Memory B cell (primary cell): ENCODE results near the gene PABPN1L.

ENCODE experiments used
- ATAC-seq: fragments of 150-1000 bp; cut with Tn5 transposase; 2 replicates; pipeline ENCODE4 v1.10.0; 2021; ENCODE audit warnings: low read depth, mild to moderate bottlenecking, moderate library complexity
- DNase-seq, 2 donors: peaks; one replicate each; pipeline ENCODE4 v3.0.0; 2022; ENCODE audit warnings: low spot score in 2 of 2
- H3K27ac Mint-ChIP-seq: one replicate; pipeline ENCODE4 v1.8.0; 2022; ENCODE audit warnings: mild to moderate bottlenecking, moderate library complexity, mixed read lengths
- H3K27me3 Mint-ChIP-seq: one replicate; pipeline ENCODE4 v1.8.0; 2022; ENCODE audit warnings: mixed read lengths
- H3K36me3 Mint-ChIP-seq: one replicate; pipeline ENCODE4 v1.8.0; 2022; ENCODE audit warnings: mild to moderate bottlenecking, mixed read lengths
- H3K4me1 Mint-ChIP-seq: one replicate; pipeline ENCODE4 v1.8.0; 2022; ENCODE audit warnings: mixed read lengths
- H3K4me3 Mint-ChIP-seq: one replicate; pipeline ENCODE4 v1.8.0; 2022; ENCODE audit warnings: mild to moderate bottlenecking, moderate library complexity, mixed read lengths
- H3K9me3 Mint-ChIP-seq: one replicate; pipeline ENCODE4 v1.8.0; 2022; ENCODE audit warnings: mixed read lengths

PABPN1L gene

GRCh38 chr16:88872650-88873331, 6.3 kb upstream of the PABPN1L start:
- ATAC-seq (no peak), DNase-seq (no peak)
- peaks cover 6% of the 10 kb centered on the region for H3K27me3 Mint-ChIP-seq
- H3K36me3 Mint-ChIP-seq: peaks cover 20% of the 10 kb centered on the region
- H3K4me1 Mint-ChIP-seq: peaks cover 9% of the 10 kb centered on the region
- no peaks in the 10 kb centered on the region for H3K9me3 Mint-ChIP-seq
- peak overlapping the region; percentile 76 for H3K27ac Mint-ChIP-seq
- H3K4me3 Mint-ChIP-seq: no peak overlapping the region

- ATAC-seq (no peak), DNase-seq (no peak)
- H3K4me1 Mint-ChIP-seq: peaks cover 10% of the 10 kb centered on the region
- H3K4me3 Mint-ChIP-seq: no peak overlapping the region
- H3K9me3 Mint-ChIP-seq: no peaks in the 10 kb centered on the region
- H3K36me3 Mint-ChIP-seq: peaks cover 16% of the 10 kb centered on the region
- no peak overlapping the region for H3K27ac Mint-ChIP-seq
- peaks cover 6% of the 10 kb centered on the region for H3K27me3 Mint-ChIP-seq
Observed at GRCh38 chr16:88871730-88872416, 5.4 kb upstream of the PABPN1L start.

GRCh38 chr16:88871349-88871702, 4.9 kb upstream of the PABPN1L start:
- H3K4me3 Mint-ChIP-seq: peak overlapping the region; percentile 47
- peaks cover 8% of the 10 kb centered on the region for H3K27me3 Mint-ChIP-seq
- H3K27ac Mint-ChIP-seq: peak overlapping the region; percentile 86
- H3K36me3 Mint-ChIP-seq: peaks cover 13% of the 10 kb centered on the region
- DNase-seq (no peak), ATAC-seq (peak; percentile 14)
- no peaks in the 10 kb centered on the region for H3K9me3 Mint-ChIP-seq
- H3K4me1 Mint-ChIP-seq: peaks cover 12% of the 10 kb centered on the region

- Mint-ChIP-seq H3K36me3 (peaks cover 10% of the 10 kb centered on the region), H3K27ac (peak overlapping the region; percentile 86), H3K27me3 (peaks cover 8% of the 10 kb centered on the region), H3K4me3 (peak overlapping the region; percentile 67), H3K4me1 (peaks cover 12% of the 10 kb centered on the region), H3K9me3 (no peaks in the 10 kb centered on the region)
- DNase-seq: peak; percentile 31 to 34
- ATAC-seq: peak; percentile 67
Observed at GRCh38 chr16:88870608-88871348, 4.3 kb upstream of the PABPN1L start.

- no peak for ATAC-seq
- no peak overlapping the region for H3K4me3 Mint-ChIP-seq
- peaks cover 12% of the 10 kb centered on the region for H3K4me1 Mint-ChIP-seq
- peaks cover 3% of the 10 kb centered on the region for H3K36me3 Mint-ChIP-seq
- H3K9me3 Mint-ChIP-seq: no peaks in the 10 kb centered on the region
- DNase-seq: no peak
- no peak overlapping the region for H3K27ac Mint-ChIP-seq
- H3K27me3 Mint-ChIP-seq: peaks cover 8% of the 10 kb centered on the region
Observed at GRCh38 chr16:88869673-88869980, 3.2 kb upstream of the PABPN1L start.

- Mint-ChIP-seq H3K9me3 (no peaks in the 10 kb centered on the region), H3K27me3 (peaks cover 8% of the 10 kb centered on the region), H3K27ac (no peak overlapping the region), H3K36me3 (peaks cover 2% of the 10 kb centered on the region), H3K4me3 (no peak overlapping the region), H3K4me1 (peaks cover 12% of the 10 kb centered on the region)
- no peak for ATAC-seq
- no peak for DNase-seq
Observed at GRCh38 chr16:88868974-88869672, 2.7 kb upstream of the PABPN1L start.

GRCh38 chr16:88867581-88868246, 1.3 kb upstream of the PABPN1L start:
- peaks cover 12% of the 10 kb centered on the region for H3K4me1 Mint-ChIP-seq
- DNase-seq (no peak), ATAC-seq (no peak)
- H3K27ac Mint-ChIP-seq: no peak overlapping the region
- peaks cover 8% of the 10 kb centered on the region for H3K27me3 Mint-ChIP-seq
- no peaks in the 10 kb centered on the region for H3K9me3 Mint-ChIP-seq
- H3K36me3 Mint-ChIP-seq: no peaks in the 10 kb centered on the region
- H3K4me3 Mint-ChIP-seq: no peak overlapping the region

- DNase-seq: no peak
- peaks cover 2% of the 10 kb centered on the region for H3K36me3 Mint-ChIP-seq
- H3K27me3 Mint-ChIP-seq: peaks cover 5% of the 10 kb centered on the region
- no peak overlapping the region for H3K27ac Mint-ChIP-seq
- peaks cover 6% of the 10 kb centered on the region for H3K4me1 Mint-ChIP-seq
- no peak for ATAC-seq
- H3K9me3 Mint-ChIP-seq: no peaks in the 10 kb centered on the region
- H3K4me3 Mint-ChIP-seq: no peak overlapping the region
Observed at GRCh38 chr16:88865742-88866141, 718 bp downstream of the PABPN1L start.

- Mint-ChIP-seq H3K9me3 (no peaks in the 10 kb centered on the region), H3K36me3 (peaks cover 2% of the 10 kb centered on the region), H3K27ac (no peak overlapping the region), H3K4me1 (peaks cover 3% of the 10 kb centered on the region), H3K27me3 (peaks cover 2% of the 10 kb centered on the region), H3K4me3 (no peak overlapping the region)
- DNase-seq: no peak
- no peak for ATAC-seq
Observed at GRCh38 chr16:88865310-88865709, 1.1 kb downstream of the PABPN1L start.

- DNase-seq (no peak), ATAC-seq (no peak)
- peaks cover 2% of the 10 kb centered on the region for H3K27me3 Mint-ChIP-seq
- no peaks in the 10 kb centered on the region for H3K9me3 Mint-ChIP-seq
- H3K4me3 Mint-ChIP-seq: no peak overlapping the region
- peaks cover 2% of the 10 kb centered on the region for H3K36me3 Mint-ChIP-seq
- H3K4me1 Mint-ChIP-seq: peaks cover 3% of the 10 kb centered on the region
- no peak overlapping the region for H3K27ac Mint-ChIP-seq
Observed at GRCh38 chr16:88864521-88864920, 1.9 kb downstream of the PABPN1L start.

- no peak for DNase-seq
- Mint-ChIP-seq H3K36me3 (peaks cover 2% of the 10 kb centered on the region), H3K9me3 (no peaks in the 10 kb centered on the region), H3K4me1 (peaks cover 3% of the 10 kb centered on the region), H3K27me3 (peaks cover 2% of the 10 kb centered on the region), H3K4me3 (no peak overlapping the region), H3K27ac (no peak overlapping the region)
- no peak for ATAC-seq
Observed at GRCh38 chr16:88864099-88864498, 2.4 kb downstream of the PABPN1L start.

GRCh38 chr16:88863426-88863825, 3.0 kb downstream of the PABPN1L start:
- DNase-seq: no peak
- H3K4me1 Mint-ChIP-seq: peaks cover 5% of the 10 kb centered on the region
- H3K36me3 Mint-ChIP-seq: peaks cover 2% of the 10 kb centered on the region
- peaks cover 2% of the 10 kb centered on the region for H3K27me3 Mint-ChIP-seq
- no peak overlapping the region for H3K27ac Mint-ChIP-seq
- no peak overlapping the region for H3K4me3 Mint-ChIP-seq
- no peak for ATAC-seq
- no peaks in the 10 kb centered on the region for H3K9me3 Mint-ChIP-seq

GRCh38 chr16:88862968-88863367, 3.5 kb downstream of the PABPN1L start:
- no peak for DNase-seq
- no peak overlapping the region for H3K4me3 Mint-ChIP-seq

More at GRCh38 chr16:88862968-88863367, 3.5 kb downstream of the PABPN1L start:
- Mint-ChIP-seq H3K27me3 (peaks cover 2% of the 10 kb centered on the region), H3K9me3 (no peaks in the 10 kb centered on the region), H3K36me3 (peaks cover 2% of the 10 kb centered on the region), H3K27ac (no peak overlapping the region), H3K4me1 (peaks cover 7% of the 10 kb centered on the region)
- ATAC-seq: no peak
